Heart left ventricle (tissue), 13 donors: Measurements from ENCODE around the gene ZBTB8OS.
"Not testable (repeated sequence)": the region's sequence is repeated elsewhere in the genome, so short reads cannot be mapped to it uniquely, and the experiment has no call there.

Experiments
- POLR2A ChIP-seq, 2 donors: fragments of 450-650 bp; IDR thresholded peaks; one replicate each; pipeline ENCODE4 v1.6.1; 2017; ENCODE audit warnings: antibody characterized with exemption in 2 of 2, mild to moderate bottlenecking in 2 of 2, moderate library complexity in 2 of 2
- TF ChIP-seq, protein P1 (sequence below), 12 donors: fragments of 200-600 bp; sonication (generic) in 4 of 12; IDR thresholded peaks; one replicate each; pipeline versions ENCODE4 v1.5.0 to v1.8.0; 2018 to 2022; ENCODE audit warnings: antibody characterized with exemption in 12 of 12, mild to moderate bottlenecking in 5 of 12
- donor health status: ischemic (EF 13 %, LVEDD 7.1; RV severe dilation, severe dysfunction).
- donor health status: DM: no; HTN: yes; CAD: no.
- donor health status: DM: no; HTN: no; CAD: no.
- donor health status: ischemic (EF 25% LVEDD 6.9; RV normal size, moderate dysfunction).
- donor health status: ischemic (EF 25% LVEDD 5.7; RV mildly dilated, moderate dysfunction).
- donor health status: ischemic (EF 35%, LVEDD 5.7; RV mildly dilated, moderate dysfunction).
- donor health status: nonischemic (EF 11% LVEDD 7.7; RV severe dilation, severe dysfunction).
- donor health status: DM: yes; HTN: yes; CAD: no.
- donor health status: PGD.
- donor health status: ischemic (EF 29% LVEDD 5.4; RV normal size, mild dysfunction).
- donor health status: nonischemic (EF 23%, LVEDD 6.1; RV moderate dilation, normal function).

DNA sequence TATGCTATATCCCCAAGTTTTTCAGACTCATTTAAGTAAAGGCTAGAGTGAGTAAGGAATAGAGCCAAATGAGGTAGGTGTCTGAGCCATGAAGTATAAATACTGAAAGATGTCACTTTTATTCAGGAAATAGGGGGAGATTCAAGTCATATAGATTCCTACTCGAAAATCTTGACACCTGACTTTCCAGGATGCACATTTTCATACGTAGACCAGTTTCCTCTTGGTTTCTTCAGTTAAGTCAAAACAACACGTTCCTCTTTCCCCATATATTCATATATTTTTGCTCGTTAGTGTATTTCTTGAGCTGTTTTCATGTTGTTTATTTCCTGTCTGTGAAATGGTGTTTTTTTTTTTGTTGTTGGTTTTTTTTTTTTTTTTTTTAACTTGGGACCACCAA is 29.6 kb upstream of the ZBTB8OS start:
- not testable (repeated sequence) for TF ChIP-seq POLR2A (IDR thresholded peaks at IDR 0.05)
- TF ChIP-seq, protein P1, sequence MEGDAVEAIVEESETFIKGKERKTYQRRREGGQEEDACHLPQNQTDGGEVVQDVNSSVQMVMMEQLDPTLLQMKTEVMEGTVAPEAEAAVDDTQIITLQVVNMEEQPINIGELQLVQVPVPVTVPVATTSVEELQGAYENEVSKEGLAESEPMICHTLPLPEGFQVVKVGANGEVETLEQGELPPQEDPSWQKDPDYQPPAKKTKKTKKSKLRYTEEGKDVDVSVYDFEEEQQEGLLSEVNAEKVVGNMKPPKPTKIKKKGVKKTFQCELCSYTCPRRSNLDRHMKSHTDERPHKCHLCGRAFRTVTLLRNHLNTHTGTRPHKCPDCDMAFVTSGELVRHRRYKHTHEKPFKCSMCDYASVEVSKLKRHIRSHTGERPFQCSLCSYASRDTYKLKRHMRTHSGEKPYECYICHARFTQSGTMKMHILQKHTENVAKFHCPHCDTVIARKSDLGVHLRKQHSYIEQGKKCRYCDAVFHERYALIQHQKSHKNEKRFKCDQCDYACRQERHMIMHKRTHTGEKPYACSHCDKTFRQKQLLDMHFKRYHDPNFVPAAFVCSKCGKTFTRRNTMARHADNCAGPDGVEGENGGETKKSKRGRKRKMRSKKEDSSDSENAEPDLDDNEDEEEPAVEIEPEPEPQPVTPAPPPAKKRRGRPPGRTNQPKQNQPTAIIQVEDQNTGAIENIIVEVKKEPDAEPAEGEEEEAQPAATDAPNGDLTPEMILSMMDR (IDR thresholded peaks at IDR 0.05) = not testable (repeated sequence)
